Right kidney (tissue), 1 donor: ENCODE measurements around the gene KCNN3.
A peak's percentile ranks its signal among the peaks of the same experiment; 100 is the strongest.

ENCODE experiments used
- DNase-seq: peaks from one replicate; pipeline ENCODE4 v3.0.0-alpha.2; 2016

KCNN3 gene

DNA sequence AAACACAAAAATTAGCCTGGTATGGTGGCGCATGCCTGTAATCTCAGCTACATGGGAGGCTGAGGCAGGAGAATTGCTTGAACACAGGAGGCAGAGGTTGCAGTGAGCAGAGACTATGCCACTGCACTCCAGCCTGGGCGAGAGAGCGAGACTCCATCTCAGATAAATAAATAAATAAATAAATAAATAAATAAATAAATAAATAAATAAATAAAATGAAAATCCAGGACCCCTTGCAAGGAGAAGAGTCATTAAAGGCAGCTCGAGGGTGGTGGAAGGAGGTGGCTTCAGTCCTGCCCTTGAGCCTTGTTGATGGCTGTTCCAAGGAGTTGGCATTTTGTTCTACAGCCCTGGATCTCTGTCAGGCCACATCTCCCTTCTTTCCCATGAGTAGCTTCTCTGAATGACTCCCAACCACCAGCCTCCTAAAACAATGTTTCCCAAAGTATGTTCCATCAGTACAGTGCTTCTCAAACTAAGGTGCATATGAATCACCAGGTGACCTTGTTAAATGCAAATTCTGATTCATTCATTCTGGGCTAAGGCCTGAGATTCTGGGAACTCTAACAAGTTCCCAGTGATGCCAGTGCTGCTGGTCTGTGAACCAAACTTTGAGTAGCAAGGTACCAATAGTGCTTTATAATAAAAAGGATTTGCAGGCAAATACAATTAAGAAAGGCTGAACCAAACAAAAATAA lies 99.0 kb downstream of the KCNN3 start:
- no peak for DNase-seq

DNA sequence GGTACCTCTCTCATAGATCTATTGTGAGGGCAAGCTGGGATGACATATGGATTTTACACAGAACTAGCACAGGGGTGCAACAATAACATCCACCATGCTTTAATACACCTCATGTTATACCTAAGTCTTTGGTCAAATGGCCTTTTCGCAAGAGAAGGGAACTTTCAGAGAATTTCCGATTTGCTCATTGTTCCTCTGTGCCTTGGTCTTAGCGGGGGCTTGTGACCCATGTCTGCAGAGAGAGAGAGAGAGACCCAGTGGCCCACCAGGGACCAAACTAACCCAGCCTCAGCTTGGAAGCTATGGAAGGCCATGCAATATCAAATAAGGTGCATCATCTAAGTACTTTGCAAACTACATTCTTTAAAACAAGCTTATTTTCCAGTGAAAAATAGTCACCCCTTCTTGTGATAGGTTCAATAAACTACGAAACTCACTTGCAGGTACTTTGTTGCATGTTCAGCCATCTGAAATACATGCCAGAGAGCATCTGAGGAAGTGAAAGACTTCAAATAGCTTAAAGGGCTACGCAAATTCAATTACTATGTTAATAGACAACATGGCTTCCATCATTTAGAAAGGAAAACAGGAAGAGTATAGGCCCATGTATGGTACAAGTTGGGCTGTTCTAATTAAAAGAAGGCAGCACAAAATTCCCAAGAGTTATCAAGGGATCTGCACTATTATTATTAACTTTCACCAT lies 100.7 kb downstream of the KCNN3 start:
- DNase-seq = no peak

GRCh38 chr1:154768456-154769125 lies 101.5 kb downstream of the KCNN3 start:
- DNase-seq = no peak

DNA sequence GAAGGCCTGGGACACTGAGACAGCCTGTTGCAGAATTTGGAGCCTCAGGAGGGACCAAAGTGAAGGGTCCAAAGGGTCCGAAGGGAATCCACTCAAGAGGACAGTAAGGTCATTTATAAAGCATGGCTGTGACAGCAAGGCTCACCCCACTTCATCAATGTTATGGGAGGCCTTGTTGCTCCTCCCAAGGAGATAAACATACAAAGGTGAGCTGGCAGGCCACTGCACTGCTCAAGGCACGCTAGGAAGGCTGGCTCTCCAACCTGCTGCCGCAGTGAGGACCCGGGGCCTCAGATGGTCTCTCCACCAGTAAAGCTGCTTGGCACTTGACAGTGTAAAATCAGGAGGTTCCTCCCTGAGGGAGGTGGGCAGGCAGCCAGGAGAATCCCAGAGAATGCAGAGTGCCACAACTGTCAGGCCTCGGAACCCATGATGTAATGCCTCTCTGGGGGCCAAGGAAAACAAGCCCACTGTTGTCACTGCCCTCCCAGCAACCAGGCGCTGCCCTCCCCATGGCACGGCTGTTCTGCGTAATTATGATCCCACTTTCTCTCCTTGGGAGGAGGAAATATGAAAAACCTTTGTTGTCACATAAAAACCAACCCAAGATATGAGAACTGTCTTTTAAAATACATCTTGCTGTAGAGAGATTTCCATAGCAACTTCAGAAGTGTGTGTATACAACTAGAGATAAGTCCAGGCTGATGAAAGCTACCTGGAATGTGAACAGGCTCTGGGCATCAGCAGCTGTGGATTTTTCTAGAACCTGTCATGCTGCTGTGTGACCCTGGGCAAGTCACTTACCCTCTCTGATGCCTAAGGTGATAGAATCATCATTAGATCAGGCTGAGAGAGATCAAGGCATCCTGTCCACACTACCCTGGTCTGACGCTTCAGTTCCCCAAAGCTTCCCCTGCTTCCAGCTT lies 102.5 kb downstream of the KCNN3 start:
- no peak for DNase-seq

DNA sequence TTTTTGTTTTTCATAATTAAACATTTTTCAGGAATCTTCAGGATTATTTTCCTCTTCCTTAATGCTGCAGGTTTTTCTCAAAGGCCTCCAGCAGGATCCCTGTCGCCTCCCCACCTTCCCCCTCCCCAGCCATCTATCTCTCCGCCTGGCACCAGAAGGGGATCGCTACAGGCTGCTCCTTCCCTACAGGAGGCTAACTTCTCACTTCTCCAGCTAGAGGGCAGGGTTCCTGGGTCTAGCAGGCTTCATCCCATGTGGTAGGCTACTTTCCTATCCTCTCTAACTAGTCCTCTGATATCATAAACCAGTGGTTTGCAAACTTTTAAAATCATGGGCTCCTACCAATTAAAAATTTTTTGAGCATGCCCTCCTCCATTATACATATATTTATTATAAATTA lies 104.1 kb downstream of the KCNN3 start:
- no peak for DNase-seq

- no peak for DNase-seq
These were observed 105.3 kb downstream of the KCNN3 start for GRCh38 chr1:154764773-154765172.

GRCh38 chr1:154764181-154764580 lies 105.9 kb downstream of the KCNN3 start:
- DNase-seq = no peak

GRCh38 chr1:154760469-154760933 lies 109.6 kb downstream of the KCNN3 start:
- peak; percentile 89 for DNase-seq

GRCh38 chr1:154759793-154760192 lies 110.3 kb downstream of the KCNN3 start:
- no peak for DNase-seq

DNA sequence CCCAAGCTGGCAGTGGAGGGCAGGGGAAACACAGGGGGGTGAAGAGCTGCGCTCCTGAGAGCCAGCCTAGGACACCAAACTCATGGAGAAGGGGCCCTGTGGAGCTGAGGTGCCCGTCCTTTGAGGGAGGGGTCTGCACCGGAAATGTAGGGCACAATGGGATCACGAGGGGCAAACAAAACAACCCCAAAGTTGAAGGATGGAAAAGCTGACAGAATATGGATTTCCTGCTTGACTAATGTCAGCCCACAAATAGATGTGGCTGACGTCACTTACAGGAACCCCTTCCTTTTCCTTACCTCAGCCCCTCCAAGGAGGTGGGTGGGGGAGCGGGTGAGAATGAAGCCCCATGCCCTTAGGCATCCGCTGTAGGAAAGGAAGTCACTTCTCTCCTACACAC lies 110.9 kb downstream of the KCNN3 start:
- no peak for DNase-seq

DNA sequence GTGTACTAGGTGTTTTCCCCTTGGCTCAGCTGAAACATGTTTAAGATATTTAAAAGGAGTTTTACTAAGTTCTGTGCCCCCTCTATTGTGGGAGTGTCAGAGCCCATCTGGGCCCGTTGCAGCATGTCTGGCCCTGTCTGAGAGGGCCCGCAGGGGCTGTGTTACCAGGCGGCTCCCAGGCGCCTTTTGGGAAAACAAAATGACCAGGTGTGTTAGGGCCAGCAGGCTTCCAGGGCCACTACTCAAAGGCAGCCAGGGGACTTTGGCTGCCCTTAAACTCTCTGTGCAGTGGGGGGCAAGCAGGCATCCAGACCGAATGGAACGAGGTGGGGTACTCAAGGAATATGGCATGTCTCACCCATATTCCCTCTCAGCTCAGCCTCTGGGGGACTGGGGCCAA lies 111.7 kb downstream of the KCNN3 start:
- DNase-seq = no peak

- DNase-seq = no peak
These were observed 113.1 kb downstream of the KCNN3 start for GRCh38 chr1:154756793-154757548.

- DNase-seq = no peak
These were observed 114.0 kb downstream of the KCNN3 start for GRCh38 chr1:154755858-154756730.

GRCh38 chr1:154753426-154753825 lies 116.7 kb downstream of the KCNN3 start:
- DNase-seq = no peak

GRCh38 chr1:154752273-154753030 lies 117.6 kb downstream of the KCNN3 start:
- no peak for DNase-seq

GRCh38 chr1:154751690-154752089 lies 118.4 kb downstream of the KCNN3 start:
- no peak for DNase-seq

DNA sequence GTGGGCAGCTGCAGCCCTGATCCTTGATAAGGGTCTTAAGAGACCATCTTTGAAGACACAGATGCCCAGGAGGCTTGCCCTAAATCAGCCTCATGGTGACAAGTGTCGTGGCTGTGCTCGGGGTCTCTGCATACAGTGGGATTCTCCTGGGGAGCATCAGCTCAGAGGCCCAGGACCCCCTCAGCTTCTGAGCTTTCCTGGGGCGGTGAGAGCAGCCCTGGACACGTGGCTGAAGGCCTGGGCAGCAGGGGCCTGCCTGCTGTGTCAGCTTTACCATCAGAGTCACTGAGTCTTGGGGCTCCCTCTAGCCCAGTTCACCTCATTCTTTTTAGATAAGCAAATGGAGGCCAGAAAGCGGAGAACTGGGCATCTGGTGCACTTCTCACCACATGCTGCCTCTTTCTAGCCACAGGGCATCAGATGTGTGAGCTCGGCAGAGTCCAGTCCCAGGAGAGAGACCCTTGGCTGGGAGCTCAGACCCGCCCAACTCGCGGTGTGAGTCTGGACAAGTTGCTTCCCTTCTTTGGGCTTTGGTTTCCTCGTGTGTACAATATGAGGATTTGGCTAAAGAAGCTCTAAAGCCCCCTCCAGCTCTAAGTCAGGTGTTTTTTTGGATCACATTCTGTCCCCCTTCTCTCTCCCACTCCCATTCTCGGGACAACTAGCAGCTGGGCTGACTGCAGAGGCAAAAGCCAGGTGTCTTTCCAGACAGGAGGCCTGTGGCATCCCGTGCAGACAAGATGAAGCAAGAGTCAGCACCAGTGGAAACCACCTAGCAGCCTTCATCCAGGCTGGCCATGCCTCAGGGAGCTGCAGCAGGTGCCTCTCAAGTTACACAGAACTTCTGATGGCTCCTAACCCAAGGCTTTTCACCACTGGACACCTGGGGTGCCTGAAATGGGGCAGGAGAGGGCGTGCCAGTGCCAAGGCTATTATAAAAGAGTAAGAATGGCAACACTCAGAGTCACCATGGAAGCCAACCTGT lies 119.1 kb downstream of the KCNN3 start:
- DNase-seq = no peak

GRCh38 chr1:154749078-154749760 lies 120.9 kb downstream of the KCNN3 start:
- no peak for DNase-seq
